GM18867 (cell line): ENCODE results near the gene QPCT.
A peak's percentile ranks its signal among the peaks of the same experiment; 100 is the strongest.
"Not testable (repeated sequence)": the region's sequence is repeated elsewhere in the genome, so short reads cannot be mapped to it uniquely, and the experiment has no call there.

Experiments
- ATAC-seq: cut with Tn5 transposase; IDR thresholded peaks from one replicate; pipeline ENCODE4 v1.9.1; 2021; ENCODE audit warnings: mild to moderate bottlenecking, moderate library complexity; ENCODE audit not compliant: unreplicated experiment

QPCT gene

DNA sequence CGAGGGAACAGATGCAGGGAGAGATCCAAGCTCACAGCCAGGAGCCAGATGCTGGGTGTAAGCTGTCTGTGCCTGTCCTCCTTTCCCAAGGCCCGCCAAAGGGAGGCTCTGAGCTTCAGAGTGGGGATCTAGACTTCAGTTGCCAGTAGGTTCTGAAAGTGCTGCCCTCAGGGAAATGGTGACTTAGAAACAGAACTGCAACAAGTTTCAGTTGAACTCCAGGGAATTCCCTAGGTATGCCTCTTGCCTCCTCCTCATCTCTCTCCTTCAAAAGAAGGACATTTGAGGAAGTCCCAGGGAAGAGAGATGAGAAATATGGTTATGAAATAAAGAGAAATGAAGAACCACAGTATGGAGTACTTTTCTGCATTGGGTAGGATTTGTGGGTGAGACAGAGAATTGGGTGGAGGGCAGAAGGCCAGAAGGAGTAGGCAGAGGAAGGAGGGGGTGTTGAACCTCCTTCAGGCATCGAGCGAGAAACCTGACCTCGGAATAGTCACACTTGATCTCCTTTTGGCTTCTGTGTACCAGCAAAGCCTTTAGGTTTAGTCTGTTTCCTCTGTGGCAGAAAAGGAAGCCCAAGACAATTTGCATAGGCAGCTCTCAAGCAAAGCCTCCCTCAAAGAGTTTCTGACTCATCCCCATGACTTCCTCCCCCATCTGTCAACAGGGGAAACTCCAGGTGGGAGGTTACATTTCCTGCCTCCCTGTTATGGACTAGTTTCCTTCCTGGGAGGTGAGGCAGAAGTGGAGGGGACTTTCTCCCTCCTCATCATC, 45.7 kb downstream of the QPCT start:
- ATAC-seq, result peak; percentile 94

DNA sequence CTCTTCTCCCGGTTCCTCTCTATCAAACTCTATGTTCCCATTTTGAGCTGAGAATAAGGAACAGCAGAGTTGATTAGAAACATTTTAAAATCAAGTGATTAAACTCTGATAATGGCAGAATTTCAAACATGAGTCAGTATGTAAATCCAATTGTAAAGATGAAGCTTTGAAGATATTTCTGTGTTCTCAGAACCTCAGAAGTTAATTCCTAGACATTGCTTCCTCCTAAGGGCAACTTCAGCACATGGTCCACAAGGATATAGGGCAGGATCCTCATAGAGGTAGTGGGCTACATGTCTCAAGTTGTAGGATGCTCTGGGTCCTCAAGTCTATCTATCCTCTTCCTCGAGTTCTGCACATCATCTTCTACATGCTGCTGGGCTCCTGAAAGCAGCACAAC, 46.3 kb downstream of the QPCT start:
- no peak for ATAC-seq

- no peak for ATAC-seq
Measured at GRCh38 chr2:37391711-37392110, 47.3 kb downstream of the QPCT start.

DNA sequence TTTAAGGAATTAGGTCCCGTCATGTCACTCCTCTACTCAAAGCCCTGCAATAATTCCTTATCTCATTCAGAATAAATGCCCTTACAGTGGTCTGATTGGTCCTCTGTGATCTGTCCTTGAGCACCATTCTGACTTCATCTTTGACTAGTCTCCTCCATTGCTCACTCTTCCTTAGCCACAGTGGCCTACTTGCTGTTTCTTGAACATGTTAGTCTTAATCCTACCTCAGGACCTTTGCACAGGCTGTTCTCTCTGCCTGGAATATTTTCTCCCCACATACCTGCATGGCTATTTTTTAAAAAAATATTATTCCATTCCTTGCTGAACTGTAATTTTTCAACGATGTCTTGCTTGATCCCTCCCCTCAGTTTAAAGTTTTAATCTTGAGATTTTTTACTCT, 48.0 kb downstream of the QPCT start:
- ATAC-seq, result no peak

DNA sequence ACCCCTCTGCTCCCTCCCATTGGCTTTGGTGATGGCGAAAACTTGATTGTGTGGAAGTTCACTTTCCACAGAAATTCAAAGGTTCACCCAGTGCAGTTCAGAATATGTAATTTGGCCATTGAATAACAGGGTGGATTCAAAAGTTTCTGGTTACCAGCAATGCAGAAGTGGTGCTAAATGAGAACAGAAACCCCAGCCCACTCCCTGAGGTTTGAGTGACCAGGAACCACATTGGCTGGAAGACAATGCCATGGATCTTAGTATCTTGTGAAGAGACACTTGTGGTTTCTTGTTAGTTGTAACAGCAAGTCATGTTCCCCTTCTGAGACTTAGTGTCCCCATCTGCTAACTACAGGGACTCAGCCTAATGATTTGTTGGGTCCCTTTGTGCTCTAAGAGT, 49.8 kb downstream of the QPCT start:
- no peak for ATAC-seq

GRCh38 chr2:37394796-37395555, 50.5 kb downstream of the QPCT start:
- ATAC-seq, result no peak

GRCh38 chr2:37396890-37397565, 52.6 kb downstream of the QPCT start:
- no peak for ATAC-seq

GRCh38 chr2:37398990-37399389, 54.6 kb downstream of the QPCT start:
- no peak for ATAC-seq

GRCh38 chr2:37400041-37400440, 55.6 kb downstream of the QPCT start:
- ATAC-seq, result no peak

- no peak for ATAC-seq
Measured at GRCh38 chr2:37402636-37403035, 58.2 kb downstream of the QPCT start.

- no peak for ATAC-seq
Measured at GRCh38 chr2:37405781-37406180, 61.4 kb downstream of the QPCT start.

DNA sequence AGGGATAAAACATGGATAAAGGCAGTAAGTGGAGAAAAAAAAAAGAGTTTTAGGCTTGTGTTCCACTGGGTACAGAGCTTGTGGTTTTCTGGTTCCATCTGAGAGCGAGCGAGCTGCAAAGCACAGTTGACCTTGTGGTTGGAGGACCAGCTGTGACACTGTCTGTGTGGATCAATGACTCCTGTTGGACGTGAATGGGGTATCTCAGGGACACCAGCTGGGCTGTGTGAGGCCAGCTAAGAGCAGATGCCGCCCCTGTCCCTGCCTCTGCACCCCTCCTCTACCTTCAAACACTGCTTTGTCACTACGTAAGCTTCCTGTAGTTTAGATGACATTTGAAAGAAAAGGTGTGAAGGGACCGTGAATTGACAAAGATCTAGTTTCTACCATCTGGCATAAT, 67.8 kb downstream of the QPCT start:
- no peak for ATAC-seq

DNA sequence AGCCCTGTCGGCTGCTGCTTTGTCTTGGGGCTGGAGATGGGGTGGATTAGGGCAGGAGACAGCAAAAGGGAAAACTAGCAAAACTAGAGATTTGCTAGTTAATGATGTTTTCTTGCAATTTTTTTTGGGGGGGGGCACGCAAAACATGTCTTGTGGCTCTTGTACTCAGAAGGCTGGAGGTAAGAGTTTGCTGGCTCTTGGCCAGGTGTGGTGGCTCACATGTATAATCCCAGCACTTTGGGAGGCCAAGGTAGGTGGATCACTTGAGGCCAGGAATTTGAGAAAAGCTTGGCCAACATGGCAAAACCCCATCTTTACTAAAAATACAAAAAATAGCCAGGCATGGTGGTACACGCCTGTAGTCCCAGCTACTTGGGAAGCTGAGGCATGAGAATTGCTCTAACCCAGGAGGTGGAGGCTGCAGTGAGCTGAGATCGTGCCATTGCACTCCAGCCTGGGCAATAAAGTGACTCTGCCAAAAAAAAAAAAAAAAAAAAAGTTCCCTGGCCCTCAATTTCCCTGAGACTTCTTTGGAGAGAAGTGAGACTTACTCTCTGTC, 69.6 kb downstream of the QPCT start:
- not testable (repeated sequence) for ATAC-seq

DNA sequence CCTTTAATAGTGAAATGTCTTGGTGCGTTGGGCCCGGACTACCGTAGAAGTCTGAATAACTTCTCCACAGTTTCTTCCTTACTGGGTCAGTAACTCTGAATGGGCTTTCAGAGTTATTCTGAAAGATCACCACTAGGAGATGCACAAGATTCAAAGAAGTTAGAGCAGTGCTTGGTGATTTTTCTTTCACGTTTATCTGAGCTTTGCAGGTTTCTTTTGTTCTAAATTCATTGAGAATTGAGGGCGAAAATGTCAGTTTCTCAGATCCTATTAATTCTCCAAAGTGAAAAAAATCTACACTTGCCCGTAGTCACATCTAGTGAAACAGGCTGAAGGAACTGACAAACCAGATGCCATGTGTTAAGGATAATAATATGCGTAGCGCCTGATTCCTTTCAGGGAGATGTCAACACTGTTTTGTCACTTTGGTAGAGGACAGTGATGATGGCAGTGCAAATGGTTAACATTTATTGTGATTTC, 70.1 kb downstream of the QPCT start:
- ATAC-seq, result peak; percentile 68

- no peak for ATAC-seq
Measured at GRCh38 chr2:37415128-37415820, 70.8 kb downstream of the QPCT start.

DNA sequence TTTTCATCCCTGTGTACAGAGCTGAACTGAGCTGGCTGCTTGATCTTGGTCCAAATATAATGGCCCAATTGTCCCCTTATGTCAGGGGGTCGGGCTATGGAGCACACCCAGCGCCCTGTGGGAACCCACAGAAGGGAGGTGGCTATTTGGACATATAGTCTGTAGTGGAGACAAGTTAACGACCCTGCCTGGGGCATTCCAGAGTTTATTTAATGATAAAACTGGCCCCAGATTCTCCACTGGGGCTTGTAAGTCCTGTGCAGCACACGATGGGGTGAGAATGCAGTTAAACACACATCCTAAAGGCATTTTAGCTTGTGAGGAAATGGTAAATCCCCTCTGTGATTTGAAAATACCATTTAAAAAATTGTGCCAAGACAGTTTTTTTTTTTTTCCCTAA, 72.9 kb downstream of the QPCT start:
- no peak for ATAC-seq

DNA sequence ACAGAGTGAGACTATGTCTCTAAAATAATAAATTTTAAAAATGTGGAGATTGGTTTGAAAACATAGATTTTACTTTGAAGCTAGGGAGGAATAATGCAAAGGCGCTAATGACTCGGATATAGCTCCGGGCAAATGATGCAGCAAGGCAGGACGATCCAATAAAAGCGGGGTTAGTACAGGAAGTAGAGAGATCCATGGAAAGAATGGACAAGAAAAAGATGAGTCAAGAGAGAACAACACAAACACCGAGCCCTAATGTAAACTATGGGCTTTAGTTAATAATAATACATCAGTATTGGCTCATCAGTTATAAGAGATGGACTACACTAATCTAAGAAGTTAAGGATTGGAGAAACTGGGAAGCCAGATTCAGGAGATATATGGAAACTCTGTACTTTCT, 74.5 kb downstream of the QPCT start:
- ATAC-seq, result no peak

DNA sequence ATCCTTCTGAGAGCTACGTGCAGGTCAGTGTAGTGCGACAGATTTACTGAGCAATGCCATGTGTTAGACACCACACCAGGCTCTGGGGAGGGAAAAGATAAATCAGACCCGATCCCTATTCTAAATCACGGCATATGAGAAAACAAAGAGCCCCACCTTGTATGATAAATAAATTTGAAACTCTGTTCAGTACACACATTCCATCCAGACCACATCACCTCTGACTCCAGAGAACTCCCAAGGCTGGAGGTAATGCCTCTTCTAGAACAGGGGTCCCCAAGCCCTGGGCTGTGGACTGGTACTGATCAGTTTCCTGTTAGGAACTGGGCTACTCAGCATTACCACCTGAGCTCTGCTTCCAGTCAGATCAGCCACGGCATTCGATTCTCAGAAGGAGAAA, 77.3 kb downstream of the QPCT start:
- ATAC-seq, result no peak

GRCh38 chr2:37422816-37423215, 78.4 kb downstream of the QPCT start:
- no peak for ATAC-seq
